Endothelial cell of umbilical vein (primary cell): ENCODE results near the gene UBC. TPM values are rescaled to one million over a fixed set of nuclear protein-coding genes. Genes with fewer than 3 reads are reported as not detected.

Experiments
- BruUV-seq: library from RNA; stranded (reverse); fragments of 400-500 nt; replicated peaks from 2 replicates; lab custom pipeline; 2021; lab: Mats Ljungman, UMichigan
- CTCF ChIA-PET: fragments of 300-600, 350-600 bp; sonication (Branson Sonifier 250); formaldehyde crosslinking; loops from one replicate; lab custom pipeline; 2021; ENCODE audit warnings: antibody characterized with exemption, inconsistent platforms; lab: Charles Lee
- POLR2A ChIA-PET: fragments of 300-600, 350-600 bp; sonication (Branson Sonifier 250); formaldehyde crosslinking; loops from one replicate; lab custom pipeline; 2021; ENCODE audit warnings: antibody characterized with exemption, inconsistent platforms; lab: Charles Lee
- DNase-seq: peaks from one replicate; pipeline ENCODE4 v3.0.0-alpha.2; 2011; ENCODE audit warnings: low read depth, low spot score
- FAIRE-seq: peaks from 2 replicates; lab custom pipeline; 2011; peaks lifted over from hg19 to GRCh38; lab: Jason Lieb, UNC
- H2AFZ ChIP-seq: 2 replicates; pipeline ENCODE4 v1.6.0; 2012; ENCODE audit warnings: low read depth, low read length, control low read depth, inconsistent platforms
- H3K27ac ChIP-seq: 2 replicates; pipeline ENCODE4 v1.5.1; 2011; ENCODE audit warnings: low read depth, mild to moderate bottlenecking, control low read depth, low read length, moderate library complexity; ENCODE audit not compliant: insufficient read depth
- H3K27me3 ChIP-seq, 2 experiments: 2 replicates each; pipeline versions ENCODE4 v1.6.0 to v1.6.1; 2011; ENCODE audit warnings: low read length in 2 of 2, mixed read lengths in 1 of 2; ENCODE audit not compliant: control insufficient read depth in 2 of 2, insufficient read depth in 2 of 2
- H3K36me3 ChIP-seq, 2 experiments: 2 replicates in 1 of 2; 3 replicates in 1 of 2; pipeline ENCODE4 v1.5.1; 2011; ENCODE audit warnings: low read length in 2 of 2, mild to moderate bottlenecking in 1 of 2, moderate library complexity in 1 of 2; ENCODE audit not compliant: control insufficient read depth in 2 of 2, insufficient read depth in 2 of 2; ENCODE audit errors: extremely low read depth in 1 of 2
- H3K4me1 ChIP-seq: 3 replicates; pipeline ENCODE4 v1.5.1; 2011; ENCODE audit warnings: mild to moderate bottlenecking, low read length; ENCODE audit not compliant: control insufficient read depth, insufficient read depth; ENCODE audit errors: extremely low read depth
- H3K4me2 ChIP-seq: 2 replicates; pipeline ENCODE4 v1.6.1; 2011; ENCODE audit warnings: low read length, control low read depth, mixed read lengths; ENCODE audit not compliant: insufficient read depth
- H3K4me3 ChIP-seq, 3 experiments: fragments of 200-600 bp in 1 of 3; sonication (generic), shearing (Covaris generic) in 1 of 3; replicated peaks in 1 of 3; 2 replicates each; pipeline ENCODE4 v1.5.1; 2011 to 2016; ENCODE audit warnings: control low read depth in 3 of 3, low read length in 3 of 3, mild to moderate bottlenecking in 2 of 3, inconsistent platforms in 1 of 3, low read depth in 1 of 3, moderate library complexity in 1 of 3; ENCODE audit not compliant: insufficient read depth in 1 of 3
- H3K79me2 ChIP-seq: 2 replicates; pipeline ENCODE4 v1.6.0; 2012; ENCODE audit warnings: low read length, inconsistent platforms; ENCODE audit not compliant: control insufficient read depth, insufficient read depth
- H3K9ac ChIP-seq: replicated peaks from 2 replicates; pipeline ENCODE3; 2011; ENCODE audit warnings: low read length, control low read depth; ENCODE audit not compliant: insufficient read depth; ENCODE audit errors: extremely low read depth
- H3K9me1 ChIP-seq: replicated peaks from 3 replicates; pipeline ENCODE4 v1.6.0; 2011; ENCODE audit warnings: mild to moderate bottlenecking, low read length; ENCODE audit not compliant: control insufficient read depth, insufficient read depth; ENCODE audit errors: extremely low read depth
- H3K9me3 ChIP-seq: replicated peaks from 2 replicates; pipeline ENCODE4 v1.5.1; 2012; ENCODE audit warnings: low read length, inconsistent platforms; ENCODE audit not compliant: control insufficient read depth, insufficient read depth
- H4K20me1 ChIP-seq: replicated peaks from 2 replicates; pipeline ENCODE3; 2011; ENCODE audit warnings: mild to moderate bottlenecking, low read length; ENCODE audit not compliant: control insufficient read depth, insufficient read depth; ENCODE audit errors: extremely low read depth
- CTCF ChIP-seq, 2 donors: IDR thresholded peaks; 1 replicate in 1 of 2; 2 replicates in 1 of 2; pipeline ENCODE4 v1.5.1; 2011; ENCODE audit warnings: low read length in 2 of 2, mild to moderate bottlenecking in 2 of 2, moderate library complexity in 2 of 2, control low read depth in 1 of 2, inconsistent platforms in 1 of 2, low read depth in 1 of 2; ENCODE audit not compliant: insufficient read depth in 1 of 2; ENCODE audit errors: extremely low read depth in 1 of 2
- EZH2 ChIP-seq: IDR thresholded peaks from 2 replicates; pipeline ENCODE4 v1.6.1; 2012; ENCODE audit warnings: borderline replicate concordance, low read depth, mild to moderate bottlenecking, moderate library complexity, low read length, inconsistent platforms; ENCODE audit not compliant: severe bottlenecking
- FOS ChIP-seq: IDR thresholded peaks from 2 replicates; pipeline ENCODE4 v1.6.1; 2011; ENCODE audit warnings: mild to moderate bottlenecking, low read length, moderate library complexity, borderline replicate concordance; ENCODE audit not compliant: insufficient read depth
- GATA2 ChIP-seq: IDR thresholded peaks from 2 replicates; pipeline ENCODE4 v1.7.0; 2011; ENCODE audit warnings: low read depth, mild to moderate bottlenecking, moderate library complexity, mixed read lengths, low read length; ENCODE audit not compliant: insufficient read length, insufficient read depth
- JUN ChIP-seq: IDR thresholded peaks from 2 replicates; pipeline ENCODE4 v1.6.1; 2011; ENCODE audit warnings: borderline replicate concordance, low read depth; ENCODE audit not compliant: insufficient read length, insufficient read depth
- MAX ChIP-seq: IDR thresholded peaks from 2 replicates; pipeline ENCODE4 v1.6.1; 2011; ENCODE audit not compliant: insufficient read depth, insufficient read length
- MYC ChIP-seq: IDR thresholded peaks from one replicate; pipeline ENCODE4 v1.6.1; 2011; ENCODE audit warnings: mild to moderate bottlenecking, low read depth, low read length
- POLR2A ChIP-seq: IDR thresholded peaks from 2 replicates; pipeline ENCODE4 v1.6.1; 2012; ENCODE audit warnings: low read depth, mild to moderate bottlenecking, control low read depth, low read length
- POLR2AphosphoS5 ChIP-seq: IDR thresholded peaks from 2 replicates; pipeline ENCODE4 v1.6.1; 2012; ENCODE audit warnings: low read depth, mild to moderate bottlenecking, control low read depth, low read length, moderate library complexity; ENCODE audit not compliant: insufficient read depth
- dilution Hi-C: fragments of 300-500 bp; cut with MboI; formaldehyde crosslinking; loops from one replicate; pipeline ENCODE4 v1.15.0; 2019; ENCODE audit warnings: low sequenced_read_pairs; ENCODE audit not compliant: extremely low pct_ligation_motif_present
- intact Hi-C: fragments of 100-400 bp; cut with micrococcal nuclease; formaldehyde crosslinking; loops from one replicate; pipeline ENCODE4 v1.10.0; 2022
- polyA plus RNA-seq, 4 experiments: library from polyadenylated mRNA; depleted of rRNA in 3 of 4; stranded (reverse) in 3 of 4; unstranded in 1 of 4; fragments of >200 nt; gene quantifications; 2 replicates each; pipeline versions ENCODE4 v1.2.1 to v1.2.3, GENCODE V29; 2011 to 2012; ENCODE audit warnings: missing spikeins in 1 of 4
- total RNA-seq: library from RNA; stranded (reverse); gene quantifications from 2 replicates; pipeline ENCODE4 v1.2.3, GENCODE V29; 2021

UBC gene
- total and polyA plus RNA-seq, 2 donors (not counting 3 experiments of a cell fraction or from before 2014, with no cell fraction given), result 875 to 1,305 TPM

GRCh38 chr12:124949066-124949465 lies 34.6 kb upstream of the UBC start:
- no peak overlapping the region for H3K27ac ChIP-seq
- intact Hi-C loops, result no loop called here
- no TSS peak for BruUV-seq
- no peaks in the 10 kb centered on the region for H3K79me2 ChIP-seq
- H3K36me3 ChIP-seq, result peaks cover 11 to 21% of the 10 kb centered on the region in 2 experiments
- no peak for FAIRE-seq
- no peaks in the 10 kb centered on the region for H3K9me3 ChIP-seq
- H3K4me2 ChIP-seq, result no peak overlapping the region
- no peak overlapping the region for H2AFZ ChIP-seq
- H3K9me1 ChIP-seq, result no peaks in the 10 kb centered on the region
- no peak overlapping the region for H3K4me3 ChIP-seq
- H3K9ac ChIP-seq, result no peak overlapping the region
- H3K4me1 ChIP-seq, result no peaks in the 10 kb centered on the region
- no peaks in the 10 kb centered on the region for H3K27me3 ChIP-seq
- H4K20me1 ChIP-seq, result no peaks in the 10 kb centered on the region
- TF ChIP-seq CTCF (IDR thresholded peaks at IDR 0.05; ENCODE audit: extremely low read depth in 1 of 2, insufficient read depth in 1 of 2, low read depth in 1 of 2, low read length in 2 of 2), result no peak
- TF ChIP-seq FOS, result no peak
- TF ChIP-seq EZH2, result no peak
- no peak for TF ChIP-seq MYC
- no peak for TF ChIP-seq POLR2A
- no peak for TF ChIP-seq POLR2AphosphoS5
- no peak for TF ChIP-seq GATA2
- TF ChIP-seq MAX, result no peak
- no peak for TF ChIP-seq JUN
- POLR2A ChIA-PET, result no interaction called here
- no peak for DNase-seq
- CTCF ChIA-PET, result interaction anchor here (2.4 kb wide), 1 partner anchor 9 kb away, joined by 8 read pairs; no protein-coding TSS in a partner anchor
- dilution Hi-C loops, result no loop called here
